Measurements from ENCODE around the gene INPP5A. TPM values are rescaled to one million over a fixed set of nuclear protein-coding genes. Genes with fewer than 3 reads are reported as not detected.

Gene INPP5A
- total and polyA plus RNA-seq, 7 donors, result 15.1 to 48.8 (median 40.9) TPM

GRCh38 chr10:132705173-132705572 is 167.6 kb downstream of the INPP5A start:
- Histone ChIP-seq H3K4me1 (no peaks in the 10 kb centered on the region), H3K36me3 (ENCODE audit: insufficient read depth in 1 of 2, low read depth in 1 of 2) (peaks cover 0 to 18% of the 10 kb centered on the region in 2 donors), H3K4me3 (no peak overlapping the region), H3K27me3 (ENCODE audit: insufficient read depth in 3 of 3, low read length in 2 of 3) (no peaks in the 10 kb centered on the region), H3K27ac (no peak overlapping the region), H3K9me3 (no peaks in the 10 kb centered on the region)
- peak in 1 of 2 donors; percentile 65 for DNase-seq
- ATAC-seq, result peak in 3 of 4 donors; percentile 73 to 83 (median 76)
- TF ChIP-seq CTCF (IDR thresholded peaks at IDR 0.05), result no peak
- 48 to 69% (median 67%) methylated on average over 15 of the region's 15 CpGs for WGBS, 3 donors
- intact Hi-C loops (cut with DNase I), result no loop called here

GRCh38 chr10:132705943-132706342 is 168.4 kb downstream of the INPP5A start:
- Histone ChIP-seq H3K4me1 (no peaks in the 10 kb centered on the region), H3K27me3 (ENCODE audit: insufficient read depth in 3 of 3, low read length in 2 of 3) (no peaks in the 10 kb centered on the region), H3K36me3 (ENCODE audit: insufficient read depth in 1 of 2, low read depth in 1 of 2) (peaks cover 0 to 22% of the 10 kb centered on the region in 2 donors), H3K4me3 (no peak overlapping the region), H3K27ac (no peak overlapping the region), H3K9me3 (no peaks in the 10 kb centered on the region)
- no peak for ATAC-seq
- WGBS, 3 donors, result 93 to 100% (median 95%) methylated on average over 1 of the region's 1 CpG
- DNase-seq, result no peak
- no peak for TF ChIP-seq CTCF (IDR thresholded peaks at IDR 0.05)
- intact Hi-C loops (cut with DNase I), result no loop called here

GRCh38 chr10:132706701-132707100 is 169.1 kb downstream of the INPP5A start:
- 72 to 77% (median 74%) methylated on average over 11 of the region's 11 CpGs for whole genome bisulfite sequencing, 3 donors

GRCh38 chr10:132707121-132707775 is 169.7 kb downstream of the INPP5A start:
- Histone ChIP-seq H3K9me3 (no peaks in the 10 kb centered on the region), H3K4me3 (no peak overlapping the region), H3K27ac (no peak overlapping the region), H3K4me1 (no peaks in the 10 kb centered on the region), H3K36me3 (ENCODE audit: insufficient read depth in 1 of 2, low read depth in 1 of 2) (peaks cover 0 to 28% of the 10 kb centered on the region in 2 donors), H3K27me3 (ENCODE audit: insufficient read depth in 3 of 3, low read length in 2 of 3) (no peaks in the 10 kb centered on the region)
- intact Hi-C loops (cut with DNase I), result no loop called here
- ATAC-seq, result no peak
- DNase-seq, result peak in 1 of 2 donors; percentile 26
- WGBS, 3 donors, result 93 to 99% (median 96%) methylated on average over 14 of the region's 14 CpGs
- no peak for TF ChIP-seq CTCF (IDR thresholded peaks at IDR 0.05)

More at GRCh38 chr10:132706701-132707100, 169.1 kb downstream of the INPP5A start:
- H3K4me3 ChIP-seq, result no peak overlapping the region
- TF ChIP-seq CTCF (IDR thresholded peaks at IDR 0.05), result no peak
- H3K9me3 ChIP-seq, result no peaks in the 10 kb centered on the region
- H3K27me3 ChIP-seq (ENCODE audit: insufficient read depth in 3 of 3, low read length in 2 of 3), result no peaks in the 10 kb centered on the region
- DNase-seq (peak in 1 of 2 donors; percentile 38), ATAC-seq (peak in 2 of 4 donors; percentile 32 to 36)
- intact Hi-C loops (cut with DNase I), result no loop called here
- peaks cover 0 to 28% of the 10 kb centered on the region in 2 donors for H3K36me3 ChIP-seq (ENCODE audit: insufficient read depth in 1 of 2, low read depth in 1 of 2)
- no peaks in the 10 kb centered on the region for H3K4me1 ChIP-seq
- no peak overlapping the region for H3K27ac ChIP-seq
